Activated T-helper 1 cell treated with anti-CD3 and anti-CD28 coated beads, Interleukin-12 subunit alpha, Interleukin-12 subunit beta, Interleukin-2, Interleukin-4 antibody, amounts not matched to agents 30 ng/mL and 10 ng/mL and 1 ng/mL, durations not matched to agents 14 hours and 24 hours and 36 hours (primary cell): ENCODE measurements around the gene AKT3. TPM values are rescaled to one million over a fixed set of nuclear protein-coding genes. Genes with fewer than 3 reads are reported as not detected.

ENCODE experiments used
- DNase-seq: peaks from one replicate; pipeline ENCODE4 v3.0.0; 2021; ENCODE audit warnings: low spot score
- H3K27ac Mint-ChIP-seq: one replicate; pipeline ENCODE4 v1.8.0; 2021; ENCODE audit warnings: mild to moderate bottlenecking, mixed read lengths
- H3K27me3 Mint-ChIP-seq: one replicate; pipeline ENCODE4 v1.8.0; 2022; ENCODE audit warnings: mild to moderate bottlenecking, moderate library complexity, mixed read lengths; ENCODE audit not compliant: insufficient read depth
- H3K36me3 Mint-ChIP-seq: one replicate; pipeline ENCODE4 v1.8.0; 2021; ENCODE audit warnings: low read depth, mixed read lengths
- H3K4me1 Mint-ChIP-seq: one replicate; pipeline ENCODE4 v1.8.0; 2021; ENCODE audit warnings: low read depth, mixed read lengths
- H3K4me3 Mint-ChIP-seq: one replicate; pipeline ENCODE4 v1.8.0; 2021; ENCODE audit warnings: mild to moderate bottlenecking, moderate library complexity, mixed read lengths
- H3K9me3 Mint-ChIP-seq: one replicate; pipeline ENCODE4 v1.8.0; 2021; ENCODE audit warnings: mixed read lengths
- intact Hi-C: fragments of 100-400 bp; cut with micrococcal nuclease; formaldehyde crosslinking; loops from one replicate; pipeline ENCODE4 v1.15.1; 2024
- total RNA-seq: library from RNA; stranded (reverse); gene quantifications from 2 replicates; pipeline ENCODE4 v1.2.3, GENCODE V29; 2022

The AKT3 gene
- total RNA-seq, 1 donor from 2014 or later = 40.1 TPM

GRCh38 chr1:243758647-243759046 lies 91.4 kb downstream of the AKT3 start:
- no peak for DNase-seq
- Mint-ChIP-seq H3K4me1 (peaks cover 8% of the 10 kb centered on the region), H3K36me3 (no peaks in the 10 kb centered on the region), H3K27me3 (peaks cover 1% of the 10 kb centered on the region), H3K4me3 (no peak overlapping the region), H3K9me3 (no peaks in the 10 kb centered on the region), H3K27ac (no peak overlapping the region)
- intact Hi-C loops = no loop called here

DNA sequence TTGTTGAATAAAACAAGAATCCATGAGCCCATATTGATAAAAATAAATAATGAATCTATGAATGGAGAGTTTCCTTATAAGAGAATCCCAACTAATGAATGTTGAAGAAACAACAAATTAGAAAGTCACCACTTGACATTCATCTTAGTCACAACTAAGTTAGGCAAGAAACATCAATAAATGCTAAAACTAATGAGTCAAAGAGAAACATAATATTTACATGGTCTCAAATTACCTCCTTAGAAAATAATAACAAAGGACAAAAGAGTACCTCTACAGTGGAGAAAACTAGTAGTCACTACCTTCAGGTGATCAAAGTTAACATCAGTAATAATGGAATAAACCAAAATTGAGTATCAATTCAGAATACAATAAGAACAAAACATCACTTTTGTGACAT lies 93.5 kb downstream of the AKT3 start:
- Mint-ChIP-seq H3K27me3 (peaks cover 1% of the 10 kb centered on the region), H3K27ac (no peak overlapping the region), H3K4me3 (no peak overlapping the region), H3K9me3 (no peaks in the 10 kb centered on the region), H3K36me3 (no peaks in the 10 kb centered on the region), H3K4me1 (peaks cover 8% of the 10 kb centered on the region)
- intact Hi-C loops = no loop called here
- DNase-seq = no peak

DNA sequence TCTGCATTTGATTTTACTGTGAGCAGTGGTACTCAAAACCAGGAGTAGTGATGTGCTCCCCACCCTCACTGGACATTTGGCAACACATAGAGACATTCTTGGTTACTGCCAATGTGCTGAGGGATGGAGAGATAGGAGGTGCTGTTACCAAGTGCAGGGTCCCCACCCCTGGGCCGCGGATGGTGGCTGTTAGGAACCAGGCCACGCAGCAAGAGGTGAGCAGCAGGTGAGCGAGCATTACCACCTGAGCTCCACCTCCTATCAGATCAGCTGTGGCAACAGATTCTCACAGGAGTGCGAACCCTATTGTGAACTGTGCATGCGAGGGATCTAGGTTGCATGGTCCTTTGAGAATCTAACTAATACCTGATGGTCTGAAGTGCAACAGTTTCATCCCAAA lies 95.7 kb downstream of the AKT3 start:
- Mint-ChIP-seq H3K4me1 (peaks cover 8% of the 10 kb centered on the region), H3K4me3 (no peak overlapping the region), H3K9me3 (no peaks in the 10 kb centered on the region), H3K27me3 (no peaks in the 10 kb centered on the region), H3K36me3 (no peaks in the 10 kb centered on the region), H3K27ac (no peak overlapping the region)
- DNase-seq = no peak
- intact Hi-C loops = no loop called here

GRCh38 chr1:243751506-243751905 lies 98.5 kb downstream of the AKT3 start:
- no peaks in the 10 kb centered on the region for H3K36me3 Mint-ChIP-seq
- no peak overlapping the region for H3K4me3 Mint-ChIP-seq
- no peaks in the 10 kb centered on the region for H3K27me3 Mint-ChIP-seq
- intact Hi-C loops = no loop called here
- no peaks in the 10 kb centered on the region for H3K9me3 Mint-ChIP-seq
- H3K27ac Mint-ChIP-seq = no peak overlapping the region
- H3K4me1 Mint-ChIP-seq = peaks cover 4% of the 10 kb centered on the region
- DNase-seq = no peak

GRCh38 chr1:243748706-243749283 lies 101.2 kb downstream of the AKT3 start:
- H3K27me3 Mint-ChIP-seq = no peaks in the 10 kb centered on the region
- no peaks in the 10 kb centered on the region for H3K9me3 Mint-ChIP-seq
- intact Hi-C loops = loop anchor here (1.0 to 5.0 kb wide), 6 partner anchors 104 to 524 kb away; partner anchors contain the start of gene AKT3
- no peak overlapping the region for H3K27ac Mint-ChIP-seq
- DNase-seq = no peak
- no peak overlapping the region for H3K4me3 Mint-ChIP-seq
- H3K36me3 Mint-ChIP-seq = peaks cover 2% of the 10 kb centered on the region
- no peaks in the 10 kb centered on the region for H3K4me1 Mint-ChIP-seq

DNA sequence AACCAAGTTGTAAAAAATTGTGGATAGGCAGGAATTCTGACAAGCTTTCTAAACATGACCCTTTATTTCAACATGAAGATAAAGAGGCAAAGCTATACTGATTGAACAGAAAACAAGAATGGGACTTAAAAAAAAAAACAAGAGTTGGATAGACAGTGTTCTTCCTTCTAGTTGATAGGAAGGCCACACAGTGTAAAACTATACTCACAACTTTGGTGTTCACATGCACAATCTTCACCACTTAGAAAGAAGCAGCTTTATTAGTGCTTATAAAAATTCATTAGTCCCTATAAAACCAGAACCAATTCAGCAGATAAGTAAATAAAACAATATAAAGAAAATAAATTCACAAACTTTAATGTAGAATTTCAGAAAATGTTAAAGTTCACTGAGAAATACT lies 101.8 kb downstream of the AKT3 start:
- Mint-ChIP-seq H3K36me3 (peaks cover 2% of the 10 kb centered on the region), H3K27me3 (no peaks in the 10 kb centered on the region), H3K4me1 (no peaks in the 10 kb centered on the region), H3K27ac (no peak overlapping the region), H3K9me3 (no peaks in the 10 kb centered on the region), H3K4me3 (no peak overlapping the region)
- DNase-seq = no peak
- intact Hi-C loops = loop anchor here (1.0 to 5.0 kb wide), 6 partner anchors 104 to 525 kb away; partner anchors contain the start of gene AKT3

DNA sequence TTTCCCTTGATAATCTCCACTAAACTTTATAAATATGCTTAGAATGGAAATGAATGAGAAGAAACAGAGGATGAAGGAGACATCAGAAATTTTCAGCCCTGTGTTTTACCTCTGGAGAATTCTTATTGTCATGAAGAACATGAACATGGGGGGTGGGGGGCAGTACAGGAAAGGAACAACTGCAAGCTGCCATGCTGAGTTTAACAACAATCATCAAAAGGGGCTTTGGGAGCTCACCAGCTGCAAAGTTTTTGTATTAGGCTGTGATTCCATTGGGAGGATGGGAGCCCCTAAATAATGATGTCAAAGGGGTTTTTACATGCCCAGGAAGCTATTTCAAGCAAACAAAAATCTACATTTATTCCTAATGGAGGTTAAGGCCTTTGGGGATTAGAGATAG lies 103.3 kb downstream of the AKT3 start:
- Mint-ChIP-seq H3K9me3 (no peaks in the 10 kb centered on the region), H3K27me3 (no peaks in the 10 kb centered on the region), H3K27ac (no peak overlapping the region), H3K4me1 (peaks cover 3% of the 10 kb centered on the region), H3K4me3 (no peak overlapping the region), H3K36me3 (peaks cover 4% of the 10 kb centered on the region)
- intact Hi-C loops = loop anchor here (5.0 kb wide), 3 partner anchors 106 to 324 kb away; partner anchors contain the start of gene AKT3
- no peak for DNase-seq

- DNase-seq = no peak
- H3K4me3 Mint-ChIP-seq = no peak overlapping the region
- H3K27me3 Mint-ChIP-seq = no peaks in the 10 kb centered on the region
- no peaks in the 10 kb centered on the region for H3K9me3 Mint-ChIP-seq
- H3K27ac Mint-ChIP-seq = no peak overlapping the region
- intact Hi-C loops = loop anchor here (5.0 kb wide), 3 partner anchors 107 to 323 kb away; partner anchors contain the start of gene AKT3
- peaks cover 3% of the 10 kb centered on the region for H3K4me1 Mint-ChIP-seq
- peaks cover 4% of the 10 kb centered on the region for H3K36me3 Mint-ChIP-seq
These were observed 104.7 kb downstream of the AKT3 start for GRCh38 chr1:243745356-243745755.

GRCh38 chr1:243742819-243743218 lies 107.2 kb downstream of the AKT3 start:
- Mint-ChIP-seq H3K4me1 (peaks cover 3% of the 10 kb centered on the region), H3K9me3 (no peaks in the 10 kb centered on the region), H3K27ac (no peak overlapping the region), H3K4me3 (no peak overlapping the region), H3K36me3 (peaks cover 4% of the 10 kb centered on the region), H3K27me3 (no peaks in the 10 kb centered on the region)
- no peak for DNase-seq
- intact Hi-C loops = no loop called here

DNA sequence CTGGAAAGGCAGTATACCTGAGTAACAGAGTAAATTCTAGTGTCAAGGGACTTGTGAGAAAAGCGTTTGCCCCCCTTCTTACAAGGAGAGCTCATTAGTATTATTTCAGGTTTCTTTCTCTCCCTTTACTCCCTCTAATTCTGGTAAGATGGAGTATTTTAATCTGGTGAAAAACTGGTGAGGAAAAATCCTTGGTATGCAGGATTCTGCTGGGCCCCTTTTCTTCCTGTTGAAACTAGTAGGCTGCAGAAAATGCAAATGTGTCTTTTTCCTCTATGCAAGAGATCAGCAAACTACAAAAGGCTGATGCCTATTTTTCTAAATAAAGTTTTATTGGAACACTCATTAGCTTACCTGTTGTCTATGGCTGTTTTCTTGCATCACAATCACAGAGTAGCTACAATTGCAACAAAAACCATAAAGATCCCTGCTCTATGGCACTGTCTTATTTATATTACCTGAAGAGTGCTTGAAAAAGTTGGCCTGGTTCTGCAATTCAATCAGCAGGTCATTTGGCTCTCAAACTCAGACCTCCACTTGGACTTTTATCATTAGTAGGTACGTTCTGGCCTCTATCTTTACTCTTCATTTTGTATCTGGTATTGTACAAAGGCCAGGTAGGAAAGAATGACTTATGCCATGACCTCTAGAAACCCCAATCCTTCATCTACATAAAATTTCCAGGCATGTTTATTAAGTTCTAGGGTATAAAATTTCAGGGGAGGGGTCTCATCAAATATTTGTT lies 109.6 kb downstream of the AKT3 start:
- Mint-ChIP-seq H3K9me3 (no peaks in the 10 kb centered on the region), H3K27ac (no peak overlapping the region), H3K4me3 (no peak overlapping the region), H3K4me1 (peaks cover 9% of the 10 kb centered on the region), H3K36me3 (peaks cover 4% of the 10 kb centered on the region), H3K27me3 (no peaks in the 10 kb centered on the region)
- DNase-seq = no peak
- intact Hi-C loops = no loop called here

DNA sequence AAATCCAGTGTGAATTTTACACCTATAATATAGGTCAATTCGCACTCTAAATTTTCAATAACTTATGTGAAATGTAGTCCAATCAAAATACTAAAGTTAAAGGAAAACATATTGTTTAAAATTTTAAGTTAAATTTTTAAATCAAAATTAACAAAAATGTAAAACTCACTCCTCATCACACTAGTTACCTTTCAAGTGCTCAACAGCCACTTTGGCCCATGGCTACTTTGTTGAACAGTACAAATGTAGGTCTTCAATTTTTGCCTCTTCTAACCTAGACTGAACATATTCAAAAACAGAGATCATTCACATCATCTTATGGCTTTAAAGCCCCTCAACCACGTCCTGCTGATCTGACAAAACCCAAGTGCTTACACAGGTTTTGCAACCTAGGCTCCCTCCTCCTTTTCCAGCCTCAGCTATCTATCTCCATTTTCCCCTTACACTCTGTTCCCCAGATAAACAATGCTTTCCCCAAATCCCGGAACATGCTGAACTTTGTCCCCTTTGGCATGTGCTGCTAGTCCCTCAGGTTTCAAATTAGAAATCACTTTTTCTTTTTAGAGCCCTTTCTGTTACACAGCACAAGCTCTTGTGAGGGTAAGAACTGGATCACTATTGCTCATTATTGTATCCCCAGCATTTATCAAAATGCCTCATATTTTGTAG lies 110.6 kb downstream of the AKT3 start:
- Mint-ChIP-seq H3K9me3 (no peaks in the 10 kb centered on the region), H3K4me1 (peaks cover 9% of the 10 kb centered on the region), H3K4me3 (no peak overlapping the region), H3K27me3 (no peaks in the 10 kb centered on the region), H3K36me3 (peaks cover 4% of the 10 kb centered on the region), H3K27ac (no peak overlapping the region)
- intact Hi-C loops = no loop called here
- no peak for DNase-seq

- Mint-ChIP-seq H3K9me3 (no peaks in the 10 kb centered on the region), H3K27me3 (no peaks in the 10 kb centered on the region), H3K36me3 (peaks cover 2% of the 10 kb centered on the region), H3K4me3 (no peak overlapping the region), H3K4me1 (peaks cover 9% of the 10 kb centered on the region), H3K27ac (no peak overlapping the region)
- no peak for DNase-seq
- intact Hi-C loops = no loop called here
These were observed 112.0 kb downstream of the AKT3 start for GRCh38 chr1:243738020-243738419.

DNA sequence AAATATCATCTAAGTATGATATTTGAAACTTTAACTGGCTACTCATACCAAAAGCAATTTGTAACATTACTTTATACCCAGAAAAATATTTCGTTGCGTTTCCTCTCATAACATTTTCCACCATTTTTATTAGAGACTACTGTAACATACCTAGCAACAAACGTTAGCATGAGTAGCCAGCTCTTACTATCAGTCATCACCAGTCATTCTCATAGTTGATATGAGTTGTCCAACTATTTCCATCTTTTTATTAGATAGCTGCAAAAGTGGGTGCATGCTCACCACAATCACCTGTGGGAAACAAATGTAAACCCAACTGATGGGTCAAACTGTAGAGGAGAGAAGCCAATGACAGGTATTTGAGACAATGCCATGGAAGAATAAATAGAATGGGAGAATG lies 114.6 kb downstream of the AKT3 start:
- Mint-ChIP-seq H3K4me1 (peaks cover 5% of the 10 kb centered on the region), H3K27ac (no peak overlapping the region), H3K9me3 (no peaks in the 10 kb centered on the region), H3K27me3 (no peaks in the 10 kb centered on the region), H3K36me3 (no peaks in the 10 kb centered on the region), H3K4me3 (no peak overlapping the region)
- no peak for DNase-seq
- intact Hi-C loops = no loop called here
